GM21381 (cell line): Measurements from ENCODE around the gene RGS6.
A peak's percentile ranks its signal among the peaks of the same experiment; 100 is the strongest.

Experiments
- ATAC-seq: cut with Tn5 transposase; IDR thresholded peaks from one replicate; pipeline ENCODE4 v1.9.1; 2021; ENCODE audit warnings: mild to moderate bottlenecking, moderate library complexity; ENCODE audit not compliant: unreplicated experiment

The RGS6 gene

GRCh38 chr14:72492196-72492595, 560.0 kb downstream of the RGS6 start:
- no peak for ATAC-seq

GRCh38 chr14:72495668-72496067, 563.4 kb downstream of the RGS6 start:
- no peak for ATAC-seq

- ATAC-seq: no peak
These were observed 566.4 kb downstream of the RGS6 start for GRCh38 chr14:72498646-72499045.

DNA sequence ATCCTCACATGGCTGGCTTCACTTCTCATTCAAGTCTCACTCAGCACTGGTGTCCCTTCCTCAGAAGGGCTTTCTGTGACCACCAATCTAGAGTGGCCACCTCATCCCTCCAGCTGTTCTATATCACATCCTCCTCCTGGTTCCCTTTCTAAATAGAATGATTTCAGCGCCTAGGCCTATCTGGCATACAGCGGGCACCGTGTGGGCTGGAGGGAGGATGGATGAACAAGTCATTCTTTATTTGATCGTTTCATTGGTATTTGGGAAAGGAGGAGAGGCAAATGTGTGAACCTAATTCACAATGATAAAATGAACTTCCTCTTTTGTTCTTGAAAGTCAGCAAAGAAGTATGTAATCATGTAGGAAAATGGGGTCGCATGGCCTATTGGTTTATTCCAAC, 567.5 kb downstream of the RGS6 start:
- no peak for ATAC-seq

GRCh38 chr14:72500234-72500838, 568.1 kb downstream of the RGS6 start:
- no peak for ATAC-seq

DNA sequence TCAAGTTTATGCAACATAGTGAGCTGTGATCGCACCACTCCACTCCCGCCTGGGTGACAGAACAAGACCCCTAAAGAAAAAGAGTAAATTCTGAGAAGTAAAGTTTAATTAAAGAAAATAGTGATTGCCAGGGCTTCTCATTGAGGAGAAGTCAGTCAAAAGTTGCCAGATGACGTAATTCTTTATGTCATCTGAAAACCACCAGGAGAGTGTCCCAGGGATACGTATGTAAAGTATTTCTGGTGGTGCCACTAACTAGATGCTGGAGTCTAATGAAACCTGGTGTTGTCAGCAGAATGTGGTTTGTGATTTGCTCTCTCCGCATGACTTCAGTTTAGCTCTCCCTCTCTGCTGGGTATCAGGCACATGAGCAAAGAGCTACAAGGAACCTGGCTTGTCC, 569.2 kb downstream of the RGS6 start:
- no peak for ATAC-seq

- ATAC-seq: no peak
These were observed 571.0 kb downstream of the RGS6 start for GRCh38 chr14:72503271-72503670.

DNA sequence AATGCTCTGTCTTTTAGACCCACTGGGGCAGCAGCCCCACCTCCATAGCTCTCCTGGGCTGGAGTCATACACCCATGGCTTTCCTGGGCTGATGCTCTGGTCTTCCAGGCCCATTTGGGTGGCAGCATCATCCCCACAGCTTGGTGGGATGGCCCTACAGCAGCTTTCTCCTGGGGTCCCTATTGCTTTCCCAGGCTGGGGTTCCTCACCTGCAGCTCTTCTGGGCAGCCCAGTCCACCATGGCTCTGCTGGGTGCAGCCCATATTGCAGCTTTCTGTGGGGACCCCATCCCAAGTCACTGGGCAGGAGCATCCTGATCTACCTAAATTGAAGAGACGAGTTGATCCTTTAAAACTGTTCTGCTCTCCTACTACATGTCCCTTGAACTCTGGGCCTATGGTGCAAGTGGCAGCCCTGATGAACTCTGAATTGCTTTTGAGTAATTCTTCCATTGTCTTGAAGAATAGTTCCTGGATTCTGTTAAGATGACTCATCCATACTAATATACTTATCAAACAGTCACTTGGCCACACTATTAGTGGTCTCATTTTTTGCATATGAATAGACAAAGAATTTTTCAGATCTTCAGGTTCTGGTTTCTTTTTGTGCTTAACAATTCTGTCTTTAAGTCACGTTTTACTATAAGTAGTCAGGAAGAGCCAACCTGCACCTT, 571.6 kb downstream of the RGS6 start:
- no peak for ATAC-seq

GRCh38 chr14:72510566-72510965, 578.3 kb downstream of the RGS6 start:
- no peak for ATAC-seq

DNA sequence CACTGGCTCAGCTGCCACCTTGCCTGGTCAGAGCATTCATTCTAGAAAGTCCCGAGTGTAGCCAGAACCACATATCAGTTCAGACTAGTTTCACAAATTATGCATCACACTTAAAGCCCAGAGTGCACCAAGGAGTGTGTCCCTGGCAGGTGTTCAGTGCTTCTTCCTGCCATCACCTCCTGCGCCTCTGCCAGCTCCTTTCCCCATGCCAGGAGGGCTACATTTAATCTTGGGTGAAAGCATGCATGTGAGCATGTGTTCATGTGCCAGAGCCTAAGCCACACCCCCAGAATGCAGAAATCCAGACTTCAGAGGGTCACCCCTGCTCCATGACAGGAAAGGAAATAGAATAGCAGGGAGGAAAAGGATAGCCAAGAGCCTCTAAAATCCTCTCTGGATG, 580.1 kb downstream of the RGS6 start:
- ATAC-seq: no peak

DNA sequence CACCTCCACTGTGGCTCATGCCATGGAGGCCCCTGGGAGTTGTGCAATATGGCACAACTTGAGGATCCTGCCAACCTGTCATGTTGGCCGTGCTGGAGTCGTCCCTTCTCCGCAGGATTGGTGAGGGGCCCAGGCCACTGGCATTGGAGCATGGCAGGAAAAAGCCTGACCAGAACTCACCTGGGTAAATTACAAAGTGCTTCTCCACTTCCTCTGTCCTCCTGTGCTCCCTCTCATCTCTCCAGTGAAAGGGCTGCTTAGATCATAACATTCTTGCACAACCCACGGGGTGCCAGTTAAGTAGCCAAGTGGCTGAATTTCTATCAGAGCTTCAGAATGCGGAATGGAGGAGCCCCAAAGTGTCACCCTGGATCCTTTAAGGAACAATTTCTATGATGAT, 580.7 kb downstream of the RGS6 start:
- no peak for ATAC-seq

- no peak for ATAC-seq
These were observed 581.1 kb downstream of the RGS6 start for GRCh38 chr14:72513346-72513745.

- no peak for ATAC-seq
These were observed 581.9 kb downstream of the RGS6 start for GRCh38 chr14:72513965-72514659.

DNA sequence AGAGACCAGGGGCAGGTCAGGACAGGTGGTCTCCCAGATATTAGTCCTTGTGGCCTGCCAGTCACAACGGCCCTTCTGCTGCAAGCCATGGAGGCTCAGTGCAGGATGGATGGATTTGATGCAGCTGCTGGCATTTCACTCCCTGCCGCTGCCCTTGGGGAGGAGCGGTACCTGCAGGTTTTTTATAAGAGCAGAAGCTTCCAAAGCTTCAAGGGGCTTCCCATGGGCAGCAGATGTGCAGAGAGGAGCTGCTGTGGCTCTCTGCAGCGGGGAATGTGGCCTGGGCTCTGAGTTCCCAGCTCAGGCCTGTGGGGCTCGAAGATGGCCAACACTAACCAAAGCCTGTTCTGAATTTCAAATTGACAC, 582.4 kb downstream of the RGS6 start:
- ATAC-seq: no peak

DNA sequence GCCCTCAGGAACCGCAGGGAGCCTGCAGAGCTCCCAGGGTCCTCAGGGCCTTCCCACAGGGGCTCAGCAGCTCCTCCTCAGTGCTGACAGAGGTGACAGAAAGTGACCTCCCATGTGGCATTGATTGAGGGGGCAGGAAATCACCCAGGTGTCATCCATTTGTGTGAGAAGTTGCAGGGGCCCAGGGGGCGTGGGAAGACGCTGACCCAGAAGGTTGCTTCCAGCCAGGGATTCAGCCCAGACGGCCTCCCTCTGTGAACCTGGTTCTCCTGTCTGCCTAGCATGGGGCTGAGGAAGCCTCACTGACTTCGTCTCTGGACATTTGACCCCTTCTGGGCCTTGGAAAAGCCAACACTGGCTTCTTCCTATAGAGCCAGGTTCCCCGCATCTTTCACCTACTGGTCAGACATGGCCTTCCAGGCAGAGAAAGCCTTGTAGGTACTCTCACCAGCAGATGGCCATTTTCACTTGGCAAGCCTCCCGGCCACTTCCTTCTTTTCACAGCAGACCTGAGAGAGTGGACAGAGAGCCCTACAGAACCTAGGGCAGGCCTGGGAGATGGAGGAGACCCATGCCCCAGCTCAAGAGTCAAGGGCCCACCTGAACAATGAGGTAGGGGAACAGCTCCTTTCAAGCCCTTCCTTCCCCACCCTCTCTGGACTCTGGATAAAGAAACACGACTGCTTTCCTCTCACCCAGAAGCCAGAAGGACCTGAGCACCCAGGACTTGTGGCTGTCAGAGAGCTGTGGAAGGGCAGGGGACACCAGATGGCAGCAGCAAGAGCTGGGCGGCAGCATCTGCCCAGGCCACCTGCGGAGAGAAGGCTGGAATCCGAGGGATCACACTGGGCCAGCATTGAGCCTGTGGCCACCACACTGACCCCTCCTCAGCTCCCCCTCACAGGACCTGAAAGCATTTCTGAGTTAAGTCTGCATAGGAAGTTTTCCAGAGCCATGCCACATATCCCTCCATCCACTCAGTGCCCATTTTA, 583.8 kb downstream of the RGS6 start:
- no peak for ATAC-seq

DNA sequence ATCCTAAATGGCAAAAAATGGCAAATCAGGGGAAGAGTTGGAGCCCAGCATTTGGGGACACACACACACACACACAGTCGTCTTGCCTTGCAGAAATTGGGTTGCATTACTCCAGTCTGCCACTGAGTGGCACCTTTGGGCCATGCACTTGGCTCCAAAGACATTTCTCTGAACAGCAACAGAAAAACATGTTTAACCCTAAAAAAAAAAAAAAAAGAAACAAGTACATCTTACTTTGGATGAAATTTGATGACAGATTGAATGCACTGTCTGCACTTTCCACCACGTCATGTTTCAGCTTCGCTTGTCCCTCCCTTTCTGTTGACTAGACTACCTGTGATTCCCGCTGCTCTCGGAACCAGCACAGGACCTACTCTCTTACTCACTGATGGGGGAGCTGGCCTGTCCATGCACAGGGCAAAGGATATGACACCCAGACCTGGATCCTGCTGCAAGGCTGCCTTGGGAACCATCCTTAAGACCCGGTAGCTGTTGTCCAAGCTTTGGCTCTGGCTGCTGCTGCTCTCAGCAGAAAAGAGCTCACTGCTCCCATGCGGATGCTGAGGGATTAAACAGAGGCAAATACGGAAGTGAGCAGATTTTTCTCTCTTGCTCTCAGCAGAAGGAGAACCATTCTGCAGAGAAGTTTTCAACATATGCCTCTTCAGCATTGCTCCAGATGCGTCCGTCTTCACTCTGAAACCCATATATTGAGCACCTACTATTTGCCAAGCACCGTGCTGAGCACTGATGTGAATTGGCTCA, 584.9 kb downstream of the RGS6 start:
- no peak for ATAC-seq

- ATAC-seq: no peak
These were observed 585.5 kb downstream of the RGS6 start for GRCh38 chr14:72517736-72518135.

DNA sequence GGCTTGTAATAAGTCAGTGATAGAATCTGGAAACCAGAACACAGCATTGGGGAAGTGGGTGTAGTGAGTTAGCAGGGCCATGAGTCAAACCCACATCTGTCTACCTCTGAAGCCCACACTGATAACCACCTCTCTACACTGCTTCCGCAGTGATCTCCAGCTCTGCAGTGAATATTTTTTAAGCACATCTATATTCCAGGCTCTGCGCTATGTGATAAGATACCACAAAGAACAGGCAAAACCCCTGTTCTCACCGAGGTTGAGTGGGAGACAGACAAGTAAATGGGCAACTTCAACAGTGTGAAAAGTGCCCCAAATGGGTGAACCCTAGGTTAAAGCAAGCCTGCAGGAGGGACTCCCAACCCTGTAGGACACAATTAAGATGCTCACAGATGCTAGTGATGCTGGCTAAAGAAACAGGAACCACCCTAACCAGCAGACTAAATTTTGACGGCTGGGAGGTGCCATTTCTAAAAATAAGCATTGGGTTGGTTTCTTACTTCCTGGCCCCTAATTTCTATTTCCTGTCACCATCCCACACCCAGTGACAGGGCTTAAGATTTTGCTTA, 586.7 kb downstream of the RGS6 start:
- peak; percentile 53 for ATAC-seq

GRCh38 chr14:72519543-72519942, 587.3 kb downstream of the RGS6 start:
- ATAC-seq: peak; percentile 11

- no peak for ATAC-seq
These were observed 588.8 kb downstream of the RGS6 start for GRCh38 chr14:72521045-72521444.
